SHP77 treated with DMSO at 0.1 percent for 48 hours (cell line): ENCODE results near the gene HERC2.
"Not testable (repeated sequence)": the region's sequence is repeated elsewhere in the genome, so short reads cannot be mapped to it uniquely, and the experiment has no call there.

ENCODE experiments used
- DNase-seq: peaks from one replicate; lab custom pipeline; 2025; lab: John Stamatoyannopoulos, UW

The HERC2 gene

GRCh38 chr15:28322129-28322588, at the start of gene HERC2:
Gene HERC2 (minus strand): TSS chr15:28322179. CDS start chr15:28321433, 746 bp downstream.
- not testable (repeated sequence) for DNase-seq

- not testable (repeated sequence) for DNase-seq
These were observed 43.5 kb upstream of the HERC2 start for GRCh38 chr15:28365502-28365901.

GRCh38 chr15:28357984-28358383, 36.0 kb upstream of the HERC2 start, which contains the start of gene GOLGA6L24:
Gene GOLGA6L24 (minus strand): TSS chr15:28358084. CDS start chr15:28358023, 61 bp downstream.
- not testable (repeated sequence) for DNase-seq

- DNase-seq, result not testable (repeated sequence)
These were observed 461 bp downstream of the HERC2 start for GRCh38 chr15:28321358-28322078.

- not testable (repeated sequence) for DNase-seq
These were observed 2.3 kb downstream of the HERC2 start for GRCh38 chr15:28319725-28320124.

GRCh38 chr15:28318828-28319227, 3.2 kb downstream of the HERC2 start:
- not testable (repeated sequence) for DNase-seq

GRCh38 chr15:28318122-28318521, 3.9 kb downstream of the HERC2 start:
- DNase-seq, result not testable (repeated sequence)

- not testable (repeated sequence) for DNase-seq
These were observed 5.0 kb downstream of the HERC2 start for GRCh38 chr15:28316958-28317357.

GRCh38 chr15:28310454-28310853, 11.5 kb downstream of the HERC2 start:
- not testable (repeated sequence) for DNase-seq

GRCh38 chr15:28308718-28309117, 13.3 kb downstream of the HERC2 start:
- not testable (repeated sequence) for DNase-seq

GRCh38 chr15:28305700-28306099, 16.3 kb downstream of the HERC2 start:
- DNase-seq, result not testable (repeated sequence)

GRCh38 chr15:28297434-28297833, 24.5 kb downstream of the HERC2 start:
- DNase-seq, result not testable (repeated sequence)

GRCh38 chr15:28296814-28297213, 25.2 kb downstream of the HERC2 start:
- not testable (repeated sequence) for DNase-seq

GRCh38 chr15:28295009-28295563, 26.9 kb downstream of the HERC2 start:
- DNase-seq, result not testable (repeated sequence)

GRCh38 chr15:28294560-28294959, 27.4 kb downstream of the HERC2 start:
- DNase-seq, result not testable (repeated sequence)

GRCh38 chr15:28289694-28290463, 32.1 kb downstream of the HERC2 start:
- no peak for DNase-seq

GRCh38 chr15:28288830-28289693, 32.9 kb downstream of the HERC2 start:
- not testable (repeated sequence) for DNase-seq

- not testable (repeated sequence) for DNase-seq
These were observed 35.3 kb downstream of the HERC2 start for GRCh38 chr15:28286659-28287058.

- DNase-seq, result no peak
These were observed 35.9 kb downstream of the HERC2 start for GRCh38 chr15:28286031-28286430.

- no peak for DNase-seq
These were observed 40.1 kb downstream of the HERC2 start for GRCh38 chr15:28281876-28282275.

- DNase-seq, result no peak
These were observed 47.3 kb downstream of the HERC2 start for GRCh38 chr15:28274635-28275034.
